Esophagus squamous epithelium (tissue), 4 donors: Measurements from ENCODE around the gene NEK1.

Source experiments
- CTCF ChIP-seq, 6 experiments: fragments of 450-650 bp in 4 of 6; fragments of 200-600 bp in 2 of 6; sonication (generic) in 2 of 6; IDR thresholded peaks; one replicate each; pipeline ENCODE4 v1.5.1; 2016 to 2019; ENCODE audit warnings: antibody characterized with exemption in 6 of 6, mild to moderate bottlenecking in 4 of 6, moderate library complexity in 4 of 6
- POLR2A ChIP-seq, 4 donors: fragments of 450-650 bp; IDR thresholded peaks; one replicate each; pipeline ENCODE4 v1.6.1; 2017; ENCODE audit warnings: antibody characterized with exemption in 4 of 4, mild to moderate bottlenecking in 4 of 4, moderate library complexity in 3 of 4

DNA sequence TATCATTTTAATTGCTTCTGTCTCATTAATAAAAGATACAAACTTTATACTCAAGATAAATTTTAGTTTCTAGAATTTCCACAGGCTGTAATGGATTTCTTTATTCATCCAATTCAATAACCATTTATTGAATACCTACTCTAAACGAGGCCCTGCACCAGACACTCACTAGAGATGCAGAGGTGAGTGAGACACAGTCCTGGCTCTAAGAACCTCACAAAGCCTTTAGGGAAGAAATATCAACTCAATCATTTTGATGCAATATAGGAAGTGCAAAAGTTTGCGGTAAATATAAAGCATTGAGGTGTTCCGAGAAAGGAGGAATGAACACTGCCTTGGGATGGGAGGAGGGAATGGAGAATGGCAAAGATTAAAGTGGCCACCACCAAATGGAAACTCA, 260.0 kb downstream of the NEK1 start:
- no peak for TF ChIP-seq POLR2A (IDR thresholded peaks at IDR 0.05)
- no peak for TF ChIP-seq CTCF (IDR thresholded peaks at IDR 0.05)
